Neural cell (in vitro differentiated cells): ENCODE measurements around the gene THEM4. TPM values are rescaled to one million over a fixed set of nuclear protein-coding genes. Genes with fewer than 3 reads are reported as not detected.
"Not testable (repeated sequence)": the region's sequence is repeated elsewhere in the genome, so short reads cannot be mapped to it uniquely, and the experiment has no call there.

ENCODE experiments used
- H2AFZ ChIP-seq: fragments of 200-600, 300-800 bp; sonication (generic), shearing (Covaris generic); 2 replicates; pipeline ENCODE4 v1.6.0; 2014; ENCODE audit warnings: low read depth, mild to moderate bottlenecking, antibody characterized with exemption, low read length, moderate library complexity
- H3F3A ChIP-seq: fragments of 200-600 bp; shearing (Covaris generic); 2 replicates; pipeline ENCODE4 v1.6.1; 2016; ENCODE audit warnings: mild to moderate bottlenecking, moderate library complexity, mixed read lengths, antibody characterized with exemption, low read length; ENCODE audit not compliant: insufficient read depth, poor library complexity, severe bottlenecking
- H3K27ac ChIP-seq: fragments of 200-600, 300-800 bp; sonication (generic), shearing (Covaris generic); 2 replicates; pipeline ENCODE4 v1.5.1; 2014; ENCODE audit warnings: mild to moderate bottlenecking, low read length, moderate library complexity
- H3K27me3 ChIP-seq: fragments of 300-800, 200-600 bp; sonication (generic), shearing (Covaris generic); 2 replicates; pipeline ENCODE4 v1.6.0; 2014; ENCODE audit warnings: mild to moderate bottlenecking, low read depth, low read length, moderate library complexity; ENCODE audit not compliant: insufficient read depth
- H3K36me3 ChIP-seq: fragments of 300-800, 200-600 bp; sonication (generic), shearing (Covaris generic); 2 replicates; pipeline ENCODE4 v1.5.1; 2014; ENCODE audit warnings: mild to moderate bottlenecking, antibody characterized with exemption, low read length, moderate library complexity; ENCODE audit not compliant: insufficient read depth
- H3K4me2 ChIP-seq: fragments of 300-800, 200-600 bp; sonication (generic), shearing (Covaris generic); 2 replicates; pipeline ENCODE4 v1.6.0; 2014; ENCODE audit warnings: mild to moderate bottlenecking, low read length
- H3K4me3 ChIP-seq: fragments of 300-800, 200-600 bp; sonication (generic), shearing (Covaris generic); 2 replicates; pipeline ENCODE4 v1.5.1; 2014; ENCODE audit warnings: mild to moderate bottlenecking, low read length, moderate library complexity
- H3K79me2 ChIP-seq: fragments of 200-600 bp; shearing (Covaris generic); replicated peaks from 2 replicates; pipeline ENCODE4 v1.6.0; 2014; ENCODE audit warnings: mild to moderate bottlenecking, low read length, moderate library complexity; ENCODE audit not compliant: insufficient read depth
- H3K9ac ChIP-seq: fragments of 300-800, 200-600 bp; sonication (generic), shearing (Covaris generic); 2 replicates; pipeline ENCODE4 v1.6.1; 2016; ENCODE audit warnings: mild to moderate bottlenecking, low read length, mixed read lengths
- H3K9me2 ChIP-seq: fragments of 200-600 bp; shearing (Covaris generic); 2 replicates; pipeline ENCODE4 v1.6.1; 2016; ENCODE audit warnings: mild to moderate bottlenecking, low read length, mixed read lengths; ENCODE audit not compliant: insufficient read depth
- H3K9me3 ChIP-seq: fragments of 200-600, 300-800 bp; sonication (generic), shearing (Covaris generic); 2 replicates; pipeline ENCODE4 v1.6.1; 2016; ENCODE audit warnings: mild to moderate bottlenecking, mixed run types, low read length, moderate library complexity, mixed read lengths
- H4K20me1 ChIP-seq: fragments of 200-600 bp; shearing (Covaris generic); 2 replicates; pipeline ENCODE4 v1.6.1; 2016; ENCODE audit warnings: mild to moderate bottlenecking, mixed run types; ENCODE audit not compliant: insufficient read depth
- CTCF ChIP-seq: fragments of 450-650 bp; IDR thresholded peaks from 2 replicates; pipeline ENCODE4 v1.5.1; 2014; ENCODE audit warnings: antibody characterized with exemption, mild to moderate bottlenecking, moderate library complexity; ENCODE audit not compliant: poor library complexity, severe bottlenecking
- EP300 ChIP-seq: fragments of 450-650 bp; conservative IDR thresholded peaks from 2 replicates; pipeline ENCODE4 v1.6.1; 2014; ENCODE audit warnings: antibody characterized with exemption, mild to moderate bottlenecking, moderate library complexity; ENCODE audit not compliant: poor library complexity, severe bottlenecking
- EZH2 ChIP-seq: fragments of 200-600, 300-800 bp; shearing (Covaris generic), sonication (generic); IDR thresholded peaks from 2 replicates; pipeline ENCODE4 v1.6.1; 2014; ENCODE audit warnings: antibody characterized with exemption, low read length, borderline replicate concordance, mild to moderate bottlenecking; ENCODE audit not compliant: insufficient read depth, poor library complexity, severe bottlenecking
- MXI1 ChIP-seq: fragments of 450-650 bp; conservative IDR thresholded peaks from 2 replicates; pipeline ENCODE4 v1.6.1; 2014; ENCODE audit warnings: antibody characterized with exemption, mild to moderate bottlenecking; ENCODE audit not compliant: poor library complexity, severe bottlenecking
- POLR2AphosphoS5 ChIP-seq: IDR thresholded peaks from 2 replicates; pipeline ENCODE4 v1.6.1; 2012
- RAD21 ChIP-seq: fragments of 450-650 bp; conservative IDR thresholded peaks from 2 replicates; pipeline ENCODE4 v1.6.1; 2014; ENCODE audit warnings: antibody characterized with exemption, mild to moderate bottlenecking, moderate library complexity
- REST ChIP-seq: IDR thresholded peaks from 2 replicates; pipeline ENCODE4 v1.6.1; 2012; ENCODE audit warnings: borderline replicate concordance
- SMC3 ChIP-seq: fragments of 450-650 bp; conservative IDR thresholded peaks from 2 replicates; pipeline ENCODE4 v1.6.1; 2014; ENCODE audit warnings: antibody characterized with exemption, mild to moderate bottlenecking, moderate library complexity; ENCODE audit not compliant: poor library complexity
- TAF1 ChIP-seq: IDR thresholded peaks from 2 replicates; pipeline ENCODE4 v1.6.1; 2012; ENCODE audit warnings: low read depth
- polyA plus RNA-seq: library from polyadenylated mRNA; depleted of rRNA; stranded (reverse); fragments of >200 nt; gene quantifications from 2 replicates; pipeline ENCODE4 v1.2.3, GENCODE V29; 2014

Gene THEM4
- polyA plus RNA-seq, 1 donor from 2014 or later, result 11.3 TPM

GRCh38 chr1:151884445-151884844 is 24.9 kb downstream of the THEM4 start:
- H3K27me3 ChIP-seq, H3K9me3 ChIP-seq, H3K36me3 ChIP-seq, H3K9me2 ChIP-seq, H3K4me2 ChIP-seq, H3K9ac ChIP-seq, H2AFZ ChIP-seq, H4K20me1 ChIP-seq, H3K27ac ChIP-seq, H3K79me2 ChIP-seq, H3F3A ChIP-seq, H3K4me3 ChIP-seq: not testable (repeated sequence)

DNA sequence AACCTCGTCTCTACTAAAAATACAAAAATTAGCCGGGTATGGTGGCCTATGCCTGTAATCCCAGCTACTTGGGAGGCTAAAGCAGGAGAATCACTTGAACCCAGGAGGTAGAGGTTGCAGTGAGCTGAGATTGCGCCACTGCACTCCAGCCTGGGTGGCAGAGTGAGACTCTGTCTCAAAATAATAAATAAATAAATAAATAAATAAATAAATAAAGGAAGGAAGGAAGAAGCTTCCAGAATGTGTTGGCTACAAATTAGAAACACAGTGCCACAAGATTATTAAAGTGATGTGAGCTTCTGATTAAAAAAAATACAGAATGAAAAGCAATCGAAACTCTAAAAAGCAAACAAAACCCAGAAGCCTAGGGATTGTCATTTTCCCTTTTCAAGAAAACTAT is 25.4 kb downstream of the THEM4 start:
- H3K79me2 ChIP-seq, H3K9me3 ChIP-seq, H3F3A ChIP-seq, H3K36me3 ChIP-seq, H2AFZ ChIP-seq, H3K4me3 ChIP-seq, H3K9me2 ChIP-seq, H3K4me2 ChIP-seq, H3K9ac ChIP-seq, H3K27ac ChIP-seq, H4K20me1 ChIP-seq, H3K27me3 ChIP-seq: not testable (repeated sequence)

DNA sequence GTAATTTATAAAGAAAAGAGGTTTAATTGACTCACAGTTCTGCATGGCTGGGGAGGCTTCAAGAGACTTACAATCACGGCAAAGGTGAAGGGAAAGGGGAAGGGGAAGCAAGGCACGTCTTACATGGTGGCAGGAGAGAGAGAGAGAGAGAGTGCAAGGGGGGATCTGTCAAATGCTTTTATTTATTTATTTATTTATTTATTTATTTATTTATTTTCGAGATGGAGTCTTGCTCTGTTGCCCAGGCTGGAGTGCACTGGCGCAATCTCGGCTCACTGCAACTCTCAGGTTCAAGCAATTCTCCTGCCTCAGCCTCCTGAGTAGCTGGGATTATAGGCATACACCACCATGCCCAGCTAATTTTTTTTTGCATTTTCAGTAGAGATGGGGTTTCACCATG is 26.4 kb downstream of the THEM4 start:
- H3K4me2 ChIP-seq, H3F3A ChIP-seq, H3K9me3 ChIP-seq, H3K27ac ChIP-seq, H2AFZ ChIP-seq, H3K4me3 ChIP-seq, H3K9ac ChIP-seq, H3K9me2 ChIP-seq, H3K79me2 ChIP-seq, H3K36me3 ChIP-seq, H4K20me1 ChIP-seq, H3K27me3 ChIP-seq: not testable (repeated sequence)

DNA sequence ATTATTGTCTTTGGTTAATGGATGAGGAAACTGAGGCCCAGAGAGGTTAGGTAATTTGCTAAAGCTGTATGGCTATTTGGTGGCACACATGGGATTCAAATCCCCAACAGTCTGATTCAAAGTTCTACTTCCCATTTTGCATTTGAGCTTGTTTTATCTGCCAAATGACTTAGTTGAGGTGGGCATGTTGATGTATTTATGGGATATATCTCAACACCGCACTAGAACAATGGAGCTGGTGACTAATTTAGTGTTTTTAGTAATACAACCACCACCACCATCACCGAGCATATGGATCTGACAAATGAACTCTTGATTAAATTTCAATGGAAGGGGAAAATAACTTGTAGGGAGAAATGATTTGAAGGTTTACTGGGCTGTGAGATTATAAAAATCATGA is 26.8 kb downstream of the THEM4 start:
- Histone ChIP-seq H3K4me2 (no peak overlapping the region), H3K9me3 (no peaks in the 10 kb centered on the region), H3K27ac (no peak overlapping the region), H3K36me3 (no peaks in the 10 kb centered on the region), H3K79me2 (no peaks in the 10 kb centered on the region), H3K27me3 (no peaks in the 10 kb centered on the region), H3K9ac (no peak overlapping the region), H3F3A (no peaks in the 10 kb centered on the region), H4K20me1 (no peaks in the 10 kb centered on the region), H3K4me3 (no peak overlapping the region), H2AFZ (no peak overlapping the region), H3K9me2 (no peaks in the 10 kb centered on the region)
- TF ChIP-seq TAF1 (no peak), CTCF (no peak), EP300 (no peak), MXI1 (no peak), SMC3 (no peak), REST (no peak), EZH2 (no peak), RAD21 (no peak), POLR2AphosphoS5 (no peak)
